ENCODE measurements around the gene KLHL42.
A peak's percentile ranks its signal among the peaks of the same experiment; 100 is the strongest.

Gene KLHL42

DNA sequence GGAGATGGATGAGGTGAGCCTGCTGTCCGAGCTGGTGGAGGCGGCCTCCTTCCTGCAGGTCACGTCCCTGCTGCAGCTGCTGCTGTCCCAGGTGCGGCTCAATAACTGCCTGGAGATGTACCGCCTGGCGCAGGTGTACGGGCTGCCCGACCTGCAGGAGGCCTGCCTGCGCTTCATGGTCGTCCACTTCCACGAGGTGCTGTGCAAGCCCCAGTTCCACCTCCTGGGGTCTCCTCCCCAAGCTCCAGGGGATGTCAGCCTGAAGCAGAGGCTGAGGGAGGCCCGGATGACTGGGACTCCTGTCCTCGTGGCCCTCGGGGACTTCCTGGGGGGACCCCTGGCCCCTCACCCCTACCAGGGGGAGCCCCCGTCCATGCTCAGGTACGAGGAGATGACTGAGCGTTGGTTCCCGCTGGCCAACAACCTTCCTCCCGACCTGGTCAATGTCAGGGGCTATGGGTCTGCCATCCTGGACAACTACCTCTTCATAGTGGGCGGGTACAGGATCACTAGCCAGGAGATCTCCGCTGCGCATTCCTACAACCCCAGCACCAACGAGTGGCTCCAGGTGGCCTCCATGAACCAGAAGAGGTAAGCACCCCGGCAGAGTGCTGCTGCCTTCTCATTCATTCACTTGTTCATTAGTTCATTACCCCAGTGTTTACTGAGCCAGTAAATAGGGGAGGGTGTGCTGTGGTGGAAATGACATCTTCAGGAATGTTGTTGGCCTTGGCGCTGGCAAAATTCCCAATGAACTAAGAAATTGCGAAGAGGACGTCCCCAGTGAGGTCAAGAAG is 777 bp downstream of the KLHL42 start:
- DNase-seq (ENCODE audit: low read depth), result no peak

DNA sequence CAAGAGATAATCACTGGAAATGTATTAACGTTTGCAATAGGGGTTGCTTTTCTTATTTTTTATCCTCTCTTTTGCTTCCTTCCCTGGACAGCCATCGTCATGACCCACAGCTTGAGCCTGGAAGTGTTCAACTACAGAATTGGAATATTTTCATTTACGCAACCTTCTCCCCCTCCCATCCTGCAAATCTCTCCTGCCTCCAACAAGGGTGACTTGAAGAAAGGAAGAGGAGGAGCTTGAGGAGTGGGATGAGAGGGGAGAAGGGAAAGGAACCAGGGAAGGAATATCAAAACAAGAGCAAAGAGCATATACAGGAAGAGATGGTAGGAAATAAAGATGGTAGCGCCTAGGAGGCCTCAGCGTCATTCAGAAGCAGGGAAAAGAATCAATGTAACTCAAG is 1.6 kb downstream of the KLHL42 start:
- no peak for DNase-seq (ENCODE audit: low read depth)

DNA sequence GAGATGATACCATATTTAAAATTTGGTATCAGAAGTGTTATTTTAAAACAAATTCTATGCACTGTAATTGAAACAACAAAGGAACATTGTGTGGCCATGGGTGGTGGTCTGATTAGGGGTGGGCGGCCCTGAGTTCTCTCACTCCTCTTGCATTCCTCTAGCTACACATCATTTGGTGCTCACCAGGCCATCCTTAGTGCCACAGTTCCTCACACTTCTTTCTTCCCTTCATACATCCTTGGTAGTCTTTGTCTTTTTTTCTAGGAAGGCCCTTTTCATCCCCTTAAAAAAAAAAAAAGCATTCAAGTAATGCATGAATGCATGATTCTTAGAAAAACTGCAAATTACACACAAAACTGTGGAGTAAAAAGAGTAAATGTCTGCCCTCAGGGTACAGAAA is 2.4 kb downstream of the KLHL42 start:
- no peak for DNase-seq (ENCODE audit: low read depth)

DNA sequence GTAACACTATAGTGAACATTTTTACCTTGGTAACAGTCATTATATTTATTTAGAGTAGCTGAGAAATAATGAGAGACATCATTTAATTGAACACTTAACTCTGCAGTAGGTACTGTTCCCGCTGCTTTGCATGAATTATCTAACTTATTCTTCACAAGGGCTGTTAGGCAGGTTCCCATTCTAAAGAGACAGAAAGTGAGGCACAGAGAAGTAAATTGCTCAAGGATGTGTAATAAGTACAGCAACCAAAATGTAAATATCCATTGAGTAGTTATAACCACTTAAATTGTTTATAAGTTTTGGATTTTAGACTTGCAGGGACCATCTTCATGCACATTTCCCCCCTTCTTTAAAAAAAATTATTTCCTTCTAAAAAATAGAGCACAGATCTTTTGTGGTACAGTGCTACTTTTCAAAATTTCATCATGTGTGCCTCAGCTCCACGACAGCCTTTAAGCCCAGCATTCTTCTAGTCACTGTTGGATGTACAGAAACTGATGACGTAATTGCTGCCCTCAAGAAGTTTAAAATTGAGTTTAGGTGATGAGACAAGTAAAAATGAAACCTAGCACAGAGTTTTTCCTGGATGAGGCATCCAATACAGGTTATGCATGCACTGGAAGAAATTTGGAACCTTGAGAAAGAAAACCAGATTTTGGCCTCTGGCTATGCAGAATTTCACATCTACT is 6.0 kb downstream of the KLHL42 start:
- no peak for DNase-seq (ENCODE audit: low read depth)

DNA sequence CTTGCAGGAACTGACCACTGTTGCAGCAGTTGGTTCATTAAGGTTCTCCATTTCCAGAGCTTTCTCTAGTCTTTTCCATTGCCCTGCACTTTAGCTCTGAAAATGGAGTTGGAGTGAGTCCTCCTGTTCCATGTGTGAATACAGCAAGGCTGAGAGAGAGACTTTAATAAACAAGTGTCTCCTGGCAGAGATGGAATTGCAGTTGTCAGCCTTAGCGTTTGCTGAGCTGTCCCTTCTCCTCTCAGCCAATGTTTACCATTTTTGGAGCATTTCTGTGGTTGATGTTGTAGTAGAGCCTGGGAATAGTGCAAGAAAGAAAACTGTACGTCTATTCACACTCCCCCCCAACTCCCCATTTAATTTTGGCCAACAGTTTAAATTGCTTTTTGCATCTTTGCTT is 7.5 kb downstream of the KLHL42 start:
- DNase-seq (ENCODE audit: low read depth), result no peak

DNA sequence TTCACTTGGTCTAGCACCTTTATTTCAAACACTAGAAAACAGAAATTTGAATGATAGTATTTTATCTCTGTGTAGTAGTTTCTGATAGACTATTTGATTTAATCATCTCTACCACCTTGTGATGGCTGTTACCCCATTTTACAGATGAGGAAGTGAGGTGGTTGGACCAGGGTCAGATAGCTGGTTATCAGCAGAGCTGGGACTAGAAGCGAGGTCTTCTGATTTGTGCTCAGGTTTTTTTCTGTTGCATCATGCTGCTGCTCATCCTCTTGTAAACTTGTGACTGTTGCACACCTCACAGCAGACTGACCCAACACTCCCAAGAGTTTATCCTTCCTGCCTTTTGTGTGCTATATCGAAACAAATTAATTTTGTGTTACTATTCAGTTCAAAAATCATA is 10.1 kb downstream of the KLHL42 start:
- no peak for DNase-seq (ENCODE audit: low read depth)

DNA sequence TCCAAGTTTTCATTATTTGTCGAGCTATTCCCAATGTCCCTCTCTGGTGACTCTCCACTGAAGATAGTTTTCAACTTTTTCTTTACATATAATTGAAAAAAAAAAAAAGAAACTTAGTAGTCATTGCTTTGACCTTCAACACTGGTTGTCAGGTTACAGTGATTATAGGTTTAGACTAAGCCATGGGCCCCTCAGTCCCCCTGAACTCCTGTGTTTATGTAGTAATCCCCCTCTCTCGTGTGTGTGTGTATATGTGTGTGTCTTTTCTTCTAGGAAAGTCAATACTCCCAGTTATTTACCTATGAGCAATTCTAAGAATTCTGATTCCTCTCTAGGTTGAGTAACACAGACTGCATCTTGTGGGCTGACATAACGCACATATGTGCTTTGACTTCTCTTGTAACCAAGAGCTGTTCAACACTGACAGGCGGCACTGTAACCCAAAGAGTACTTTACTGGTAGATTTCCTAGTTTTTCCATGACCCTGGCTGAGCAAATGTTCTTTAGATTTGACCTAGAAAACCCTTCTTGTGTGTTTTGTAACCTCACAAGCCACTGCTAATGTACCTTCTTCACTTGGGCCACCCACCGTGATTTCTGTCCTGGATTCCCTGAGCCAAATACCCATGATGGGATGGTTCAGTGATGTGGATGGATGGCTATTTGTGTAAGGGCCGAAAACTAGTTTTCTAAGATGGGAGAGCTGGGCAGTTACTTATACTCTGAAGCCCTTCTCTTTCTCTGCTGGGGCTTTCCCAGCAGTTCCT is 15.0 kb downstream of the KLHL42 start:
- DNase-seq (ENCODE audit: low read depth), result no peak

DNA sequence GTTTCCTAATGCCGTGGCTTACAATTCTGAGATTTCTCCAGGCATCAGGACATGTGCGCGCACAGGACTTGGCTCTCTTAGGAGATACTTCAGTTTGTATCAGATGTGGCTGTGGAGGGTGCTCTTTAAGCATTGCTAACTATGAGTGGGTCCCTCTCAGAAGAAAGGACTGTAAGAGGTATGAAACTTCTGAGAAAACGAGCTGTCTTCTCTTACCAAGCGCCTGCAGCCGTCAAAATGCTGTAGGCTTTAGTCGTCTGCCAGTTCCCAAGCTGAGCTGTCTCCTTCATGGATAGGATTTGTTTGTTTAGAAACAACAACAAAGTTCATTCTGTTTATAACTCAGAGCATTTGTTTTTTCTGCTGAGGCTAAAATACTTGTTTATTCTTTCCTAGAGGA is 16.1 kb downstream of the KLHL42 start:
- no peak for DNase-seq (ENCODE audit: low read depth)

DNA sequence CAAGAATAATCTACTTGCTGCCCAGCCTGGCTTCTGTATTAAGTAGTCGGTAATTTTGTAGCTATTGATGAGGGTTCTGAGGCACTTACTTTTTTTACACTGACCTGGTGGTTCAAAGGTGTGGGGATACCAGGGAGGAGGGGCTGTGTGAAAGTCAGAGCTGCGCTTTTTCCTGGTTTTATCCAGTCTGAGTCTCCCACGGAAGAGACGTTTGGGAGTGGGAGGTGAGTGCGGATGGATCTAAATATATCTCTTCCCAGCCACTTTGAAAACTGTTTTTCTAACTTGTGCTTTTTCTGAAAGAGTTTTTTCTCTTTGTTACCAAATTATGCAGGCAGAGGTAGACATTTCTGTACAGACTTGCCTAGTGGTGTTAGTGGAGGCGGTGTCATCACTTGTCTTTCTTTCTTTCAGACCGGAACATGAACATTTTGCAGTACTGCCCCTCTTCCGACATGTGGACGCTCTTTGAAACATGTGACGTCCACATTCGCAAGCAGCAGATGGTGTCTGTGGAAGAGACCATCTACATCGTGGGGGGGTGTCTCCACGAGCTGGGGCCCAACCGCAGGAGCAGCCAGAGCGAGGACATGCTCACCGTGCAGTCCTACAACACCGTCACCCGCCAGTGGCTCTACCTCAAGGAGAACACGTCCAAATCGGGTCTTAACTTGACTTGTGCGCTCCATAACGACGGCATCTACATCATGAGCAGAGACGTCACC is 17.4 kb downstream of the KLHL42 start:
- DNase-seq (ENCODE audit: low read depth), result no peak

DNA sequence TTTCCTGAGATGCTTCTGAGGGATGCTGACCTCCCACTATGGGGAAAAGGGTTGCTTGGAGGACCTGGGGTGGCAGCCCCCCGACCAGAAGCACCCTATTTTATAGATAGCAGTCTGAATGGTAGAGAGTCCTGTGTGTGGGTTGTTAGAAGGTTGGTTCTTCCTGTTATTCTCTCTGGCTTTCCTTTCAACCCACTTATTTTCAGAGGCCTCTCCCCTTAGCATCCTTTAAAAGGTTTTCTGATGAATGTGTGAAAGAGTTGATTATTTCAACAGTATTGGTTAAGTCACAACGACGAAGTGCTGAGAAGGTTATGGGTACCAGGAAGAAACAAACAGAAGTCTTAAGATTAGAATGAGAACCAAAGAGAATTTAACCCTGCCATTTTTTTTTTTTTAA is 20.8 kb downstream of the KLHL42 start:
- no peak for DNase-seq (ENCODE audit: low read depth)

DNA sequence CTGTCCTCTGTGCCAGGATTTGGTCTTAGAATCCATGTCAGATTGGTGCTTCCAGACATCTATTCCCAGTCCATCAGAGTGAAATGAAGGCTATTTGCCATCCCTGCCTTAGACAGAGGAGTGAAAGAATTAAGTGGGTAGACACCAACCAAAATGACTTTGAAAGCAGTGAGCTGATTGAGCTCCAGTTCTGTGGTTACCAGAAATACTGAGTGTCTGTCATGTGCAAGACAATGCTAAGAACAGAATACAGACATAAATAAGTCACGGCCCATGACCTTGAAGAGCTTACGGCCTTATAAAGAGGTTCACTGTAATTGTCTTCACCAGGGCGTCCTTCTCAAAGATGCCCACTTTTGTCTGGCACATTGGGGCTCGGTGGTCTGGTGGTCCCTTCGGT is 21.6 kb downstream of the KLHL42 start:
- DNase-seq (ENCODE audit: low read depth), result no peak

DNA sequence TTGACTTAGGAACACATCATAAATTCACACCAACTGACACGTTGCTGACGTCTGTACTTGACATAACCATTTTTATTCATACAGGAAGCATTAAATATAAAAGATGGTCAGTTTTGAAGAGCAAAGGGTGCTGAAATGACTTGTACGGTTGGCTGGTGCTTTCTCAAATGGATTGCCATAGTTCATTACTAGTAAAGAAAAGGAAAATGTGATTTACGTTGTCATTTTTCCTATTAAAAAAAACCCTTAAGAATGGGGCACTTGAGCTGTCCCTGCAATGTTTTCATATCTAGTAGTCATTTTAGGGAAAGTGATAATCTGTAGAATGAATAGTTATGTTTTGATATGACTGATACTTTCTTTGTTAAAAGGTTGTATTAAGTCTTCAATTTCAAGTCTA is 22.5 kb downstream of the KLHL42 start:
- DNase-seq (ENCODE audit: low read depth), result no peak

DNA sequence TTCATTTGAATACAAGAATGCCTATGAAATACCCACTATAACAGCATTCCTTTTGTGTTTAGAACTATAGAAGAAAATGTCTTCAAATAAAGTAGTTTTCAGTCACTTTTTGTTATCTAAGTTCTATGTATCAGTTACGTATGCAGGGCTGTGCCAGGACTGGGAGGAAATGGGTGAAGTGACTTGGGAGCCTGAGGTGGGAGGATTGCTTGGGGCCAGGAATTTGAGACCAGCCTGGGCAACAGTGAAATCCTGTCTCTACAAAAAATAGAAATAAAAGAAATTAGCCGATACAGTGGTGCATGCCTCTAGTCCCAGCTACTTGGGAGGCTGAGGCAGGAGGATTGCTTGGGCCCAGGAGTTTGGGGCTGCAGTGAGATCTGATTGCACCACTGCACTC is 22.9 kb downstream of the KLHL42 start:
- no peak for DNase-seq (ENCODE audit: low read depth)

DNA sequence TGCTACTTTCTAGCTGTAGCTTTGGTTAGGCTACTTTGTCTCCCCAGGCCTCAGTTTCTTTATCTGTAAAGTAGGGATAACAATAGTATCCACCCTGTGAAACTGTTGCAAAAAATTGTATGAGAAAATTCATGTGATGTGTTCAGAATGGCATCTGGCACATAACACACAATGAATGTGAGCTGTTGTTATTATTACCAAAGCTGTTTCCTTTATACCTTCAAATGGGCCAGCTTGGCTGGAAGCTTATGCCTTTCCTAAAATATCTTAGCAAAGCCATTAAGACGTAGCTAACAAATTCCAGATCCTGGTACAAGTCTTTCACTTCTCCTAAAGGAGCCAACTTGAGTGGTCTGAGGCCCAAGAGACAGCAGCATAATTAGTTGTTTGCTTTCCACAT is 25.2 kb downstream of the KLHL42 start:
- DNase-seq (ENCODE audit: low read depth), result no peak

DNA sequence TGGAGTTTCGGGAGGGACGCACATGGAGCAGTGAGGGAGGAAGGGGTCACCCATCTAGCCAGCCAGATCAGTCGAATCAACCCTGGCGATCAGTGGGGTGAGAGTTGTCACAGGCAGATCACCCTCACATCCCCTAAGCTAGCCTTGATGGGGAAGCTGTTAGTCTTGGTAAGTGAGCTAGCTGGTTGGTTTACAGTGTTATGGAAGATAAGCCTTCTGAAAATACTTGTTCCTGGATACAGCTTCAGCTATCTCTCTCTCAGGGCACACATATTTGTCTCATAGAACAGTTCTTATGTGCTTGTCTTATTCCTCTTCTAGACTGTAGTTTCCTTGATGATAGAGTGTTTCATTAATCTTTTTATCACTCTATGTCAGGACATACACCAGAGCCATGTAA is 26.2 kb downstream of the KLHL42 start:
- DNase-seq (ENCODE audit: low read depth), result peak; percentile 27

DNA sequence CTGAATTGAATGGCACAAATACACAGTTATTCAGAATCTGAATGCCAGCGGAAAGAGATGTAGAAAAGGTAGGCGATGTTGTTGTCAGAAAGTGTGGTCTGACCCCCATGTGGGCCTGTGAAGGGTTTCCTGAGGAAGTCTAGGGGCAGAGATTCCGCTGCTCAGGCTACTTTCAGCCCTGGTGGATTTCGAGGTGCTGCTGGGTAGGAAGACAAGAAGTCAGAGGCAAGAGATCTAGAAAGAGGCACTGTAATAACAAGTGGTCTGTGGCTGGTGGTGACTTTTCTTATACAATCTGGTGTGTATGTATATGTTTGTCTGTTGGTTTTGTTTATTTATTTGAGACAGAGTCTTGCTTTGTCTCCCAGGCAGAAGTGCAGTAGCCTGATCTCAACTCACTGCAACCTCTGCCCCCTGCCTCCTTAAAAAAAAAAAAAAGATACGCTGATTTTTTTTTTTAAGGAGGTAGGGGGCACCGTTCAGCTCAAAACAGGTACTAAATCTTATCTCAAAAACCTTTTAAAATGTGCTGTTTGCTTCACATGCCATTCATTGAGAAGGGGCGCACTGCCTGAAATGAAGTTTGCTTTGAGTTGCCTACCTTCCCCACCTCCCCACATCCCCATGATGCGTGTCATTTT is 27.1 kb downstream of the KLHL42 start:
- no peak for DNase-seq (ENCODE audit: low read depth)

DNA sequence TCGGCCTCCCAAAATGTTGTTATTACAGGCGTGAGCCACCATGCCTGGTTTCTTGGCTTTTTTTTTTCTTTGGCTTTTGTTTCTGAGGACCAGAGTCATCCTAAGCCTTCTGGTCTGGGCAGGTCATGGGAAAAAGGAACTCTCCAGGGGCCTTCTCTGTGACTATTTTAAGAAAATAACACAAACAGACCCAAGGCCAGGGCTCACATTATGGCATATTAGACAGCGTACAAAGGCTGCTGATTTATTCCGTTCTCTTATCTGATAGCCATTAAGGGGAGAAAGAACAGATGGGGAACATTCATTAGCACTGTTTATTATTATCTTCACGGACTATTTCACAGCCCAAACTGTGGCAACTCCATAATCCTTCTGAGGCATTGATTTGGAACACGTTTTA is 28.8 kb downstream of the KLHL42 start:
- DNase-seq (ENCODE audit: low read depth), result no peak

DNA sequence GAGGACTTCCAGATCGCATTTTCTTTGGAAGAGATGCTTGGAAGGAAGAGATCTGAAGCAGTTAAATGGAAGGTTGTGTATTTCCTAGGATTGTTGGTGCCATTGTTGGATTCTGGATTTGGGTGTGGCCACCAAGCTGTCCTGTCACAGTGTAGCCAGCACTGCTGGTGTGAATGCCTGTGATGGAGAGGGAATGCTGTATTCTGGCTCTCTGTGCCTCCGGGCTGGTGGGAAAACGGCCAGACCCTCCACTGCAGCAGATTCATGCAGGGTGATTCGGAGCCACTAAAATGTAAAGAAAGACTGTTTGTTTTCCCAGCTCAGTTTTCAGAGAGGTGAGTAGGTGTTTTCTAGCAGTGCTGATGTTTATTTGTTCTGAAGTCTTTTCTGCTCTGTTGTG is 30.7 kb downstream of the KLHL42 start:
- DNase-seq (ENCODE audit: low read depth), result no peak

DNA sequence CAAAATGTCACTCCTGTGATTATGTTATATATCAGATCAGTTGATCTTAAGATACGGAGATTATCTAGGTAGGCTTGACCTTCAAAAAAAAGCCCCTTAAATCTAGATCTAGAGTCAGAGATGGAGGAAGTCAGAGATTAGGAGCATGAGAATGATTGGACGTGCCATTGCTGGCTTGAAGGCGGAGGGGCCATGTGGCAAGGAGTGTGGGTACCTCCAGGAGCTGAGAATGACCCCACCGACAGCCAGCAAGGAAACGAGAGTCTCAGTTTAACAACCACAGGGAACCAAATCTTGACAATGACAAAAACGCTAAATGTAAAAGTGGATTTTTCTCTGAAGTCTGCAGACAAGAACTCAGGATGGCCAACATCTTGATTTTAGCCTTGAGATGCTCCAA is 32.5 kb downstream of the KLHL42 start:
- DNase-seq (ENCODE audit: low read depth), result no peak

DNA sequence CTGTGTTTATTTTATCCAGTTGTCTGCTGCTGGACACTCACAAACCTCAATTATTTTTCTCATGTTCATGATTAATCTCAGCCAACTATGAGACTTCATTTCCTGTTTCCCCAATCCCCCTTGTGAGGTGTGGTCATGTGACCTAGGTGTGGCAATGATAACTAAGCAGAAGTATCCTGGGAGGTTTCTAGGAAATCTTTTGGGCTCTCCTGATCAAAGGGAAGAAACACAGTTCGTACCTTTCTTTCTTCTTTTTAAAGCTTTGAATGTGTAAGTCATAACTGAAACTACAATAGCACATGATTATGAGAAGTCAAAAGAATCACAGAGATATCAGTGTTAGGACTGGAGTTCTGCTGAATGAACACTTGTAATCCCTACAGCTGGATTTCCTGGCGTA is 34.4 kb downstream of the KLHL42 start:
- DNase-seq (ENCODE audit: low read depth), result no peak

DNA sequence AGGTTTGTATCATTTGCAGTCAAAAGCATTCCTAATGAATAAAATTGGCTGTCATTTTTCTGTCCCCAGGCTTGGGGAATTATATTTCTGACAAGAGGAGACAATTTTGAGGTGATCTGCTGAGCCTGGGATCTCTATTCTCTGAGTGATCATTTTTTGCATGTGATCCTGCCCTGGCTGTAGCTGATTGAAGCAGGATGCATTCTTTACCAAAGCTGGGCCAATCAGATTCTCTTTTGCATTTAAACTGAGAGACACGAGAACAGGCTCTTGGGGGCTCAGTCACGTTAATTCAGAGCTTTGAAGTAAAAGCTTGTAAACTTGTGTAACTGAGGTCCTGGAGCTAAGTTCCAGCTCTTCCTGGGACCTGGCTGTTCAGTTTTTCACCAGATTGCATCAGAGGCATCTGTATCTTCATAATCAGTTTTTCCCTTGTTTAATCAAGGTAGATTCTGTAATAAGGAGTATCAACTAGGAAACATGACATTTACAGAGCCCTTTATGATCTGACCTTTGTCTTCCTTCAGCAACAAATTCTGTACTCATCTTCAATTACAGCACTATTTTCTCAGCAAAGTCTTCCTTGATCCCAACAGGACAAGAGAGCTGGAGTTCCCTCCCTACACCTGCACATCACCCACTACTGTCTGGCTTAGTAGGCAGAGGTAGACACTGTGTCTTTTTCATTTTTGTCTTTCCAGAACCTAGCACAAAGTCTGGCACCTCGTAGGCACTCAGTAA is 35.0 kb downstream of the KLHL42 start:
- DNase-seq (ENCODE audit: low read depth), result no peak

Data from CMK (cell line).